HepG2 (cell line): ENCODE measurements around the gene LAMB3. TPM values are rescaled to one million over a fixed set of nuclear protein-coding genes. Genes with fewer than 3 reads are reported as not detected.

Experiments used
- ATAC-seq: fragments of 200-7000 bp; cut with Tn5 transposase; 3 replicates; pipeline ENCODE4 v1.9.1; 2020; ENCODE audit warnings: mild to moderate bottlenecking, moderate library complexity
- BruUV-seq: library from RNA; stranded (reverse); fragments of 400-500 nt; replicated peaks from 2 replicates; lab custom pipeline; 2021; lab: Mats Ljungman, UMichigan
- CTCF ChIA-PET: fragments of 300-600 bp; formaldehyde crosslinking; extraction: SDS; loops from one replicate; lab custom pipeline; 2021; ENCODE audit warnings: low total read pairs, inconsistent platforms, low intra/inter-chr PET ratio; lab: Yijun Ruan, JAX
- POLR2A ChIA-PET: fragments of 350-600 bp; sonication (Branson Sonifier 250); formaldehyde crosslinking; loops from one replicate; lab custom pipeline; 2020; ENCODE audit warnings: antibody characterized with exemption, inconsistent platforms; lab: Yijun Ruan, JAX
- DNase-seq: peaks from one replicate; pipeline ENCODE4 v3.0.0-alpha.2; 2015; ENCODE audit warnings: low spot score
- FAIRE-seq: peaks from 3 replicates; lab custom pipeline; 2011; peaks lifted over from hg19 to GRCh38; lab: Jason Lieb, UNC
- H2AFZ ChIP-seq: one replicate; pipeline ENCODE4 v1.6.1; 2011; ENCODE audit warnings: low read length, inconsistent platforms
- H3K27ac ChIP-seq: fragments of 300-600 bp; 3 replicates; pipeline ENCODE4 v1.8.0; 2011; ENCODE audit warnings: mixed run types, mild to moderate bottlenecking, mixed read lengths, low read length, inconsistent platforms; ENCODE audit not compliant: insufficient read depth; ENCODE audit errors: extremely low read length
- H3K27me3 ChIP-seq, 2 experiments: fragments of 200-600 bp in 1 of 2; 2 replicates in 1 of 2; 3 replicates in 1 of 2; pipeline versions ENCODE4 v1.6.0 to v1.8.0; 2011; ENCODE audit warnings: low read length in 2 of 2, mild to moderate bottlenecking in 2 of 2, moderate library complexity in 2 of 2, inconsistent platforms in 1 of 2; ENCODE audit not compliant: insufficient read depth in 2 of 2, control insufficient read depth in 1 of 2
- H3K36me3 ChIP-seq, 2 experiments: fragments of 200-600 bp in 1 of 2; replicated peaks in 1 of 2; 2 replicates in 1 of 2; 3 replicates in 1 of 2; pipeline versions ENCODE4 v1.5.1 to v1.8.0; 2011; ENCODE audit warnings: low read length in 2 of 2, inconsistent platforms in 1 of 2; ENCODE audit not compliant: insufficient read depth in 2 of 2, control insufficient read depth in 1 of 2
- H3K4me1 ChIP-seq: 2 replicates; pipeline ENCODE4 v1.5.1; 2012; ENCODE audit warnings: low read length, inconsistent platforms; ENCODE audit not compliant: insufficient read depth
- H3K4me2 ChIP-seq: 2 replicates; pipeline ENCODE4 v1.6.0; 2011; ENCODE audit warnings: low read depth, low read length, inconsistent platforms
- H3K4me3 ChIP-seq, 3 experiments: fragments of 200-600 bp in 1 of 3; sonication (generic), shearing (Covaris generic) in 1 of 3; replicated peaks in 1 of 3; 2 replicates each; pipeline ENCODE4 v1.5.1; 2011 to 2016; ENCODE audit warnings: low read length in 3 of 3, inconsistent platforms in 2 of 3, low read depth in 2 of 3, mild to moderate bottlenecking in 2 of 3, control low read depth in 1 of 3, mixed read lengths in 1 of 3; ENCODE audit not compliant: insufficient read depth in 1 of 3
- H3K79me2 ChIP-seq: one replicate; pipeline ENCODE4 v1.6.1; 2011; ENCODE audit warnings: low read length, inconsistent platforms; ENCODE audit not compliant: insufficient read depth
- H3K9ac ChIP-seq: 2 replicates; pipeline ENCODE4 v1.6.0; 2011; ENCODE audit warnings: mild to moderate bottlenecking, low read depth, low read length, inconsistent platforms; ENCODE audit not compliant: insufficient read depth
- H3K9me3 ChIP-seq: 2 replicates; pipeline ENCODE4 v1.5.1; 2012; ENCODE audit warnings: mild to moderate bottlenecking, low read length
- H4K20me1 ChIP-seq: 2 replicates; pipeline ENCODE4 v1.6.0; 2011; ENCODE audit warnings: inconsistent platforms, mild to moderate bottlenecking, low read length, moderate library complexity; ENCODE audit not compliant: insufficient read depth
- BRD4 ChIP-seq: sonication (generic); formaldehyde crosslinking; IDR thresholded peaks from 2 replicates; pipeline ENCODE4 v1.4.0; 2020; ENCODE audit warnings: missing genetic modification reagents
- KLF11 ChIP-seq: IDR thresholded peaks from 2 replicates; pipeline ENCODE4 v1.6.1; 2016; ENCODE audit warnings: missing compliant biosample characterization
- MBNL3 ChIP-seq: fragments of 250-450 bp; sonication (Bioruptor Pico); conservative IDR thresholded peaks from 2 replicates; pipeline ENCODE4 v1.8.0; 2022; ENCODE audit warnings: mild to moderate bottlenecking, inconsistent platforms
- SP4 ChIP-seq: sonication (generic); formaldehyde crosslinking; IDR thresholded peaks from 2 replicates; pipeline ENCODE4 v1.8.1; 2023; ENCODE audit warnings: mild to moderate bottlenecking, missing genetic modification reagents
- WGBS: methylation state at CpG from one replicate; pipeline ENCODE4 v1.1.6; 2017; ENCODE audit warnings: low lambda C conversion rate; 5-methylcytosine and 5-hydroxymethylcytosine counted together
- in situ Hi-C: cut with HindIII; loops from 2 replicates; pipeline ENCODE4 v1.10.0; 2017; ENCODE audit warnings: low pct_unique_long_range_greater_than_20kb; ENCODE audit not compliant: extremely low pct_ligation_motif_present
- intact Hi-C: fragments of 100-400 bp; cut with micrococcal nuclease; formaldehyde crosslinking; loops from one replicate; pipeline ENCODE4 v1.10.0; 2022; ENCODE audit not compliant: unreplicated experiment
- polyA plus RNA-seq, 8 experiments: library from polyadenylated mRNA; depleted of rRNA in 3 of 8; stranded (reverse) in 7 of 8; unstranded in 1 of 8; fragments of >200 nt; fragmentation: Illumina TruSeq in 4 of 8; extraction: Trizol in 4 of 8; gene quantifications; 2 replicates each; pipeline versions ENCODE4 v1.2.1 to v1.2.3, GENCODE V29; 2011 to 2016; ENCODE audit warnings: low read depth in 4 of 8, missing spikeins in 1 of 8, mixed read lengths in 1 of 8; ENCODE audit not compliant: insufficient read depth in 1 of 8
- total RNA-seq, 5 experiments: library from RNA; depleted of rRNA; stranded (reverse); fragments of >200 nt; fragmentation: Illumina TruSeq; extraction: Trizol; gene quantifications; 2 replicates each; pipeline ENCODE4 v1.2.3, GENCODE V29; 2016; ENCODE audit warnings: low read depth in 1 of 5
- TF ChIP-seq, protein P1 (sequence below): sonication (generic); formaldehyde crosslinking; IDR thresholded peaks from 2 replicates; pipeline ENCODE4 v1.4.0; 2020; ENCODE audit warnings: missing genetic modification reagents
- TF ChIP-seq, protein P2 (sequence below): IDR thresholded peaks from 2 replicates; pipeline ENCODE4 v1.6.1; 2016; ENCODE audit warnings: mild to moderate bottlenecking

The LAMB3 gene
- total and polyA plus RNA-seq, 2 of the 13 experiments (the other 11 are each of a cell fraction or from before 2014, with no cell fraction given): 0.18 to 0.24 TPM

DNA sequence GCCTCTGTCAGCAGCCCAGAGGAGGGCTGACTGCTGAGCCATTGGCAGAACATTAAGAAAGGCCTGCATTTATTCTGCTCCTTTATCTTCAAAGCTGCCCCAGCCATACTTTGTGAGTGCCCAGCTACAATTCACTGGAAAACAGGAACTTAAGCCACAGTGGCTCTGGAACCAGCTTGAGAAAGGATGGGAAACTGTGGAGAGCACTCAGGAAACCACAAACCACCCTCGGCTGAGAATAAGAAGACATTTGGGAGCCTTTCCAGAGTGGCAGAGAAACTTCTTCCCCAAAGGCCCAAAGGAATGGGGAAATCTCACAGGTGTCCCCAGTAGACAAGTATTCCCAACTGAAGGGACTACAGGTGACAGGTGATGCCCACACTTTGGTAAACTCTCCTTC is 1.8 kb downstream of the LAMB3 start:
- H3K4me2 ChIP-seq: no peak overlapping the region
- no peak for DNase-seq
- H4K20me1 ChIP-seq: no peaks in the 10 kb centered on the region
- H2AFZ ChIP-seq: no peak overlapping the region
- H3K79me2 ChIP-seq: no peaks in the 10 kb centered on the region
- BruUV-seq: no TSS peak
- no peaks in the 10 kb centered on the region for H3K36me3 ChIP-seq
- intact Hi-C loops: no loop called here
- POLR2A ChIA-PET: no interaction called here
- H3K4me3 ChIP-seq: no peak overlapping the region
- WGBS: 80% methylated on average over 1 of the region's 1 CpG
- H3K27me3 ChIP-seq: 0 out of 5 replicates have a peak, but pooled peaks cover 0 to 6% of the 10 kb centered on the region in 2 experiments
- TF ChIP-seq KLF11 (CRISPR knock-in tag): no peak
- TF ChIP-seq MBNL3 (CRISPR knock-in tag): no peak
- no peak for TF ChIP-seq SP4 (CRISPR knock-in tag)
- TF ChIP-seq, protein P1, sequence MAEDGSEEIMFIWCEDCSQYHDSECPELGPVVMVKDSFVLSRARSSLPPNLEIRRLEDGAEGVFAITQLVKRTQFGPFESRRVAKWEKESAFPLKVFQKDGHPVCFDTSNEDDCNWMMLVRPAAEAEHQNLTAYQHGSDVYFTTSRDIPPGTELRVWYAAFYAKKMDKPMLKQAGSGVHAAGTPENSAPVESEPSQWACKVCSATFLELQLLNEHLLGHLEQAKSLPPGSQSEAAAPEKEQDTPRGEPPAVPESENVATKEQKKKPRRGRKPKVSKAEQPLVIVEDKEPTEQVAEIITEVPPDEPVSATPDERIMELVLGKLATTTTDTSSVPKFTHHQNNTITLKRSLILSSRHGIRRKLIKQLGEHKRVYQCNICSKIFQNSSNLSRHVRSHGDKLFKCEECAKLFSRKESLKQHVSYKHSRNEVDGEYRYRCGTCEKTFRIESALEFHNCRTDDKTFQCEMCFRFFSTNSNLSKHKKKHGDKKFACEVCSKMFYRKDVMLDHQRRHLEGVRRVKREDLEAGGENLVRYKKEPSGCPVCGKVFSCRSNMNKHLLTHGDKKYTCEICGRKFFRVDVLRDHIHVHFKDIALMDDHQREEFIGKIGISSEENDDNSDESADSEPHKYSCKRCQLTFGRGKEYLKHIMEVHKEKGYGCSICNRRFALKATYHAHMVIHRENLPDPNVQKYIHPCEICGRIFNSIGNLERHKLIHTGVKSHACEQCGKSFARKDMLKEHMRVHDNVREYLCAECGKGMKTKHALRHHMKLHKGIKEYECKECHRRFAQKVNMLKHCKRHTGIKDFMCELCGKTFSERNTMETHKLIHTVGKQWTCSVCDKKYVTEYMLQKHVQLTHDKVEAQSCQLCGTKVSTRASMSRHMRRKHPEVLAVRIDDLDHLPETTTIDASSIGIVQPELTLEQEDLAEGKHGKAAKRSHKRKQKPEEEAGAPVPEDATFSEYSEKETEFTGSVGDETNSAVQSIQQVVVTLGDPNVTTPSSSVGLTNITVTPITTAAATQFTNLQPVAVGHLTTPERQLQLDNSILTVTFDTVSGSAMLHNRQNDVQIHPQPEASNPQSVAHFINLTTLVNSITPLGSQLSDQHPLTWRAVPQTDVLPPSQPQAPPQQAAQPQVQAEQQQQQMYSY (CRISPR knock-in tag): no peak
- TF ChIP-seq BRD4 (CRISPR knock-in tag): no peak
- TF ChIP-seq, protein P2, sequence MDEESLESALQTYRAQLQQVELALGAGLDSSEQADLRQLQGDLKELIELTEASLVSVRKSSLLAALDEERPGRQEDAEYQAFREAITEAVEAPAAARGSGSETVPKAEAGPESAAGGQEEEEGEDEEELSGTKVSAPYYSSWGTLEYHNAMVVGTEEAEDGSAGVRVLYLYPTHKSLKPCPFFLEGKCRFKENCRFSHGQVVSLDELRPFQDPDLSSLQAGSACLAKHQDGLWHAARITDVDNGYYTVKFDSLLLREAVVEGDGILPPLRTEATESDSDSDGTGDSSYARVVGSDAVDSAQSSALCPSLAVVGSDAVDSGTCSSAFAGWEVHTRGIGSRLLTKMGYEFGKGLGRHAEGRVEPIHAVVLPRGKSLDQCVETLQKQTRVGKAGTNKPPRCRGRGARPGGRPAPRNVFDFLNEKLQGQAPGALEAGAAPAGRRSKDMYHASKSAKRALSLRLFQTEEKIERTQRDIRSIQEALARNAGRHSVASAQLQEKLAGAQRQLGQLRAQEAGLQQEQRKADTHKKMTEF (CRISPR knock-in tag): no peak
- H3K9me3 ChIP-seq: no peaks in the 10 kb centered on the region
- no peak overlapping the region for H3K9ac ChIP-seq
- H3K4me1 ChIP-seq: peaks cover 28% of the 10 kb centered on the region
- no peak overlapping the region for H3K27ac ChIP-seq
- in situ Hi-C loops: no loop called here
- ATAC-seq: no peak
- no peak for FAIRE-seq
- CTCF ChIA-PET: no interaction called here
